Prostate gland (tissue), 2 donors: ENCODE results near the gene GORASP1.

Experiments used
- POLR2A ChIP-seq: fragments of 450-650 bp; IDR thresholded peaks from one replicate; pipeline ENCODE4 v1.6.1; 2016; ENCODE audit warnings: antibody characterized with exemption, mild to moderate bottlenecking
- POLR2AphosphoS5 ChIP-seq: sonication (generic); formaldehyde crosslinking; IDR thresholded peaks from one replicate; pipeline ENCODE4 v1.6.1; 2017; ENCODE audit warnings: antibody characterized with exemption
- TF ChIP-seq, protein P1 (sequence below), 4 experiments: fragments of 200-600 bp in 2 of 4; fragments of 450-650 bp in 2 of 4; sonication (generic) in 2 of 4; IDR thresholded peaks; 1 replicate in 3 of 4; 2 replicates in 1 of 4; pipeline ENCODE4 v1.5.1; 2016 to 2019; ENCODE audit warnings: antibody characterized with exemption in 4 of 4, mild to moderate bottlenecking in 2 of 4, moderate library complexity in 2 of 4

DNA sequence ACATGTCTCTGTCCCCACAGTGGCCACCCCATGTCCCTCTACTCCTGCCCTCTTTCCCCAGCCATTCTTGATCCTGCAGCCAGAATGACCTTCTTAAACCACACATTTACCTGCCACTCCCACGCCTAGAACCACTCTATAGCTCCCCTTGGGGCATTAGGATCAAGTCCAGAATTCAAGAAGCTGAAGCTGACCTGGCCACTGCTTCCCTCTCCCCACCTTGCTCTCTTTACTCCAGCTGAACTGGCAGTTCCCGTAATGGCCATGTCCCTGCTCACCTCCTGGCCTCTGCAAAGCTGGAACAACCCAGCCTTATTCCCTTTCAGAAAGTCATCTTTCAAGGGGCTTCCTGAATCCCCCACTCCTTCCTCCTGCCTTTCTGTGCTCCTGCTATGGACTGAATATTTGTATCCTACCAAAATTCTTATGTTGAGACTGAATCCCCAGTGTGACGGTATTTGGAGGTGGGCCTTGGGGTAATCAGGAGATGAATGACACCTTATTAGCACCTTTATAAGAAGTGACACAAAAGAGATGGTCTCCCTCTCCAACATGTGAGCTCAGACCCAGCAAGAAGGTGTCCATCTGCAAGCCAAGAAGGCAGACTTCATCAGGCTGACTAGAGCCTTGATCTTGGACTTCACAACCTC is 42.2 kb upstream of the GORASP1 start:
- TF ChIP-seq, protein P1, sequence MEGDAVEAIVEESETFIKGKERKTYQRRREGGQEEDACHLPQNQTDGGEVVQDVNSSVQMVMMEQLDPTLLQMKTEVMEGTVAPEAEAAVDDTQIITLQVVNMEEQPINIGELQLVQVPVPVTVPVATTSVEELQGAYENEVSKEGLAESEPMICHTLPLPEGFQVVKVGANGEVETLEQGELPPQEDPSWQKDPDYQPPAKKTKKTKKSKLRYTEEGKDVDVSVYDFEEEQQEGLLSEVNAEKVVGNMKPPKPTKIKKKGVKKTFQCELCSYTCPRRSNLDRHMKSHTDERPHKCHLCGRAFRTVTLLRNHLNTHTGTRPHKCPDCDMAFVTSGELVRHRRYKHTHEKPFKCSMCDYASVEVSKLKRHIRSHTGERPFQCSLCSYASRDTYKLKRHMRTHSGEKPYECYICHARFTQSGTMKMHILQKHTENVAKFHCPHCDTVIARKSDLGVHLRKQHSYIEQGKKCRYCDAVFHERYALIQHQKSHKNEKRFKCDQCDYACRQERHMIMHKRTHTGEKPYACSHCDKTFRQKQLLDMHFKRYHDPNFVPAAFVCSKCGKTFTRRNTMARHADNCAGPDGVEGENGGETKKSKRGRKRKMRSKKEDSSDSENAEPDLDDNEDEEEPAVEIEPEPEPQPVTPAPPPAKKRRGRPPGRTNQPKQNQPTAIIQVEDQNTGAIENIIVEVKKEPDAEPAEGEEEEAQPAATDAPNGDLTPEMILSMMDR (IDR thresholded peaks at IDR 0.05) = no peak
- TF ChIP-seq POLR2A (no peak), POLR2AphosphoS5 (no peak)
